Measurements from ENCODE around the gene PTOV1.
A peak's percentile ranks its signal among the peaks of the same experiment; 100 is the strongest.

Gene PTOV1

GRCh38 chr19:49861107-49861506, 10.1 kb downstream of the PTOV1 start:
- FAIRE-seq: no peak

- FAIRE-seq: no peak
These were observed 10.8 kb downstream of the PTOV1 start for GRCh38 chr19:49861541-49862378.

- FAIRE-seq: no peak
These were observed 11.7 kb downstream of the PTOV1 start for GRCh38 chr19:49862391-49863253.

GRCh38 chr19:49863254-49863934, 12.4 kb downstream of the PTOV1 start:
- FAIRE-seq: no peak

- no peak for FAIRE-seq
These were observed 13.0 kb downstream of the PTOV1 start for GRCh38 chr19:49863935-49864320.

GRCh38 chr19:49864890-49865289, 13.9 kb downstream of the PTOV1 start:
- FAIRE-seq: no peak

GRCh38 chr19:49866933-49867782, 16.2 kb downstream of the PTOV1 start, which contains the start of gene PNKP:
Gene PNKP, minus strand, starts transcription at chr19:49867576. Its CDS starts 372 bp downstream, at chr19:49867204.
- no peak for FAIRE-seq

- FAIRE-seq: no peak
These were observed 18.1 kb downstream of the PTOV1 start for GRCh38 chr19:49869009-49869483.

- FAIRE-seq: peak; percentile 99
These were observed 18.7 kb downstream of the PTOV1 start for GRCh38 chr19:49869484-49870308.

GRCh38 chr19:49870309-49870901, 19.4 kb downstream of the PTOV1 start:
- no peak for FAIRE-seq

GRCh38 chr19:49871349-49871985, 20.5 kb downstream of the PTOV1 start:
- no peak for FAIRE-seq

GRCh38 chr19:49872245-49873128, 21.5 kb downstream of the PTOV1 start:
- no peak for FAIRE-seq

- no peak for FAIRE-seq
These were observed 22.2 kb downstream of the PTOV1 start for GRCh38 chr19:49873129-49873521.

- FAIRE-seq: no peak
These were observed 22.9 kb downstream of the PTOV1 start for GRCh38 chr19:49873834-49874233.

- FAIRE-seq: no peak
These were observed 23.7 kb downstream of the PTOV1 start for GRCh38 chr19:49874503-49875157.

- FAIRE-seq: no peak
These were observed 24.2 kb downstream of the PTOV1 start for GRCh38 chr19:49875177-49875576.

GRCh38 chr19:49875857-49876421, 25.0 kb downstream of the PTOV1 start:
- FAIRE-seq: no peak

- FAIRE-seq: peak; percentile 93
These were observed 25.6 kb downstream of the PTOV1 start for GRCh38 chr19:49876422-49877019.
